ENCODE data around the gene MAGI3. TPM values are rescaled to one million over a fixed set of nuclear protein-coding genes. Genes with fewer than 3 reads are reported as not detected.

The MAGI3 gene
- total and polyA plus RNA-seq, 9 donors, result 5.3 to 20.8 (median 15.4) TPM

DNA sequence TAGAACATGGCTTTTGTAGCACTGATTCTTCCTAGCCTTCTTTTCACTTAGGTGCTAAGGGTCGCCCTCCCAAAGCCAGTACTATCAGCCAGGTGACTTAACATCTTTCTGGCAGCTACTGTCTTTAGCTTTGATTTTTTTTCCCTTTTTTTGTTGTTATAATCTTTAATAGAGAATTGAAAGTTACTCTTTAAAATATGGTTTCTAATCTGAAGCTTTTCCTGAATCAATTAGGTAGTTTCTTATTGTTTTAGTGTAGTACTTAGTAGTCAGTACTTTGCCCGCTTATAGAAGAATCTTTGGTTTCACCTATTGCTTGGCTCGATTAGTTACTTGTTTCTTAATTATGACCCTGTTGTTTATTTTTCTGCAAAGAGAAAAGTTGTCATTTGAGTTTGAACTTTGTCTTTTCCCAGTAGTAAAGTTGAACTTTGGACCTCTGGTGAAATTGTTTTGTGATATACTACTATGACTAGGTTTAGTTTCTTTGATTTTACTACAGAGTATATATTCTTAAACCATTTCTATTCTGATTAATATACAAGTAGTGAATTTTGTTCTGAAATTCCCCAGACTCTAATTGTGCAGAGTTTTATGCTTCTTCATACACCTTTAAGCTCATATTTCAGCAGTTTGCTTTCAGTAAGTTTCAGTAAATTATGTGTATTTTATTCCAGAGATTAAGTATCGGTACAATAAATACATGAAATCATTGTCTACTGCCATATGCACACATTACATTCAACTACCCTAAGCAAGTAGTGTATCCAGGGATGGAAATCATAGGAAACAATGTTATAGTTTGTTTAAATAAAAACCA, 3.9 kb downstream of the MAGI3 start:
- intact Hi-C loops (cut with DNase I), result loop anchor here in 1 of 4 donors (10.0 kb wide), 1 partner anchor 679 kb away; the partner anchor contains the start of gene PPM1J
- WGBS, 3 donors, result 72 to 87% (median 82%) methylated on average over 4 of the region's 4 CpGs
- Histone ChIP-seq H3K36me3 (no peaks in the 10 kb centered on the region), H3K4me3 (no peak overlapping the region), H3K27ac (no peak overlapping the region), H3K9me3 (no peaks in the 10 kb centered on the region), H3K27me3 (no peaks in the 10 kb centered on the region), H3K4me1 (ENCODE audit: insufficient read depth) (no peaks in the 10 kb centered on the region)
- no peak for DNase-seq
- TF ChIP-seq EP300 (IDR thresholded peaks at IDR 0.05), result no peak
- no peak for TF ChIP-seq POLR2A (IDR thresholded peaks at IDR 0.05)
- no peak for TF ChIP-seq CTCF (IDR thresholded peaks at IDR 0.05)

DNA sequence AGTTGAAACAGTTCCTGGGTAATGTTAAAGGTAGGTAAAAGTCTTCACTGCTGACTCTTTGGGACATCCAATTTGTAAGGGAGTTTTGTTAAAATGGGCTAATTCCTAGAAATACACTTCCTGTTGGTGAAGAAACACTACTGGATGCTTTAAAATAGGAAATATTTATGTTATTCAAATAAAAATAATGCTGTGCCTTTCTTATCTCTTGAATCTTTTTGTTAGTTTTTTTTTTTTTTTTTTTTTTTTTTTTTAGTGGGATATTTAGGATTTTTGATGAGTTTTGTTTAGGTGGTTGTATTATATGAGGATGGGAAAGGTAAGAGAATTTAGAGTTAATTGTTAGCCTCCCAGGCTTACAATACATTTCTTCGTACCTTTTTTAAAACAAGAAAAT, 4.5 kb downstream of the MAGI3 start:
- Histone ChIP-seq H3K4me3 (no peak overlapping the region), H3K36me3 (no peaks in the 10 kb centered on the region), H3K27ac (no peak overlapping the region), H3K4me1 (ENCODE audit: insufficient read depth) (no peaks in the 10 kb centered on the region), H3K27me3 (no peaks in the 10 kb centered on the region), H3K9me3 (no peaks in the 10 kb centered on the region)
- no peak for DNase-seq
- no peak for TF ChIP-seq EP300 (IDR thresholded peaks at IDR 0.05)
- intact Hi-C loops (cut with DNase I), result loop anchor here in 1 of 4 donors (10.0 kb wide), 1 partner anchor 680 kb away; the partner anchor contains the start of gene PPM1J
- WGBS, 3 donors, result 87 to 95% (median 91%) methylated on average over 1 of the region's 1 CpG

- WGBS, 3 donors, result 43 to 95% (median 93%) methylated on average over 2 of the region's 2 CpGs
- Histone ChIP-seq H3K4me1 (ENCODE audit: insufficient read depth) (no peaks in the 10 kb centered on the region), H3K4me3 (no peak overlapping the region), H3K27ac (no peak overlapping the region), H3K9me3 (no peaks in the 10 kb centered on the region), H3K36me3 (no peaks in the 10 kb centered on the region), H3K27me3 (no peaks in the 10 kb centered on the region)
- intact Hi-C loops (cut with DNase I), result loop anchor here in 1 of 4 donors (10.0 kb wide), 1 partner anchor 681 kb away; the partner anchor contains the start of gene PPM1J
- TF ChIP-seq CTCF (IDR thresholded peaks at IDR 0.05), result no peak
- no peak for TF ChIP-seq EP300 (IDR thresholded peaks at IDR 0.05)
- no peak for TF ChIP-seq POLR2A (IDR thresholded peaks at IDR 0.05)
- DNase-seq, result no peak
Observed at GRCh38 chr1:113396102-113396501, 5.8 kb downstream of the MAGI3 start.

GRCh38 chr1:113396585-113396984, 6.3 kb downstream of the MAGI3 start:
- no peak for DNase-seq
- Histone ChIP-seq H3K4me3 (no peak overlapping the region), H3K27ac (no peak overlapping the region), H3K36me3 (no peaks in the 10 kb centered on the region), H3K4me1 (ENCODE audit: insufficient read depth) (no peaks in the 10 kb centered on the region), H3K9me3 (no peaks in the 10 kb centered on the region), H3K27me3 (no peaks in the 10 kb centered on the region)
- TF ChIP-seq CTCF (IDR thresholded peaks at IDR 0.05) (no peak), POLR2A (IDR thresholded peaks at IDR 0.05) (no peak), EP300 (IDR thresholded peaks at IDR 0.05) (no peak)
- WGBS, 3 donors, result 86 to 97% (median 88%) methylated on average over 3 of the region's 3 CpGs
- intact Hi-C loops (cut with DNase I), result loop anchor here in 1 of 4 donors (10.0 kb wide), 1 partner anchor 682 kb away; the partner anchor contains the start of gene PPM1J
